K562 (cell line): Measurements from ENCODE around the gene CNNM3. TPM values are rescaled to one million over a fixed set of nuclear protein-coding genes. Genes with fewer than 3 reads are reported as not detected.
A peak's percentile ranks its signal among the peaks of the same experiment; 100 is the strongest.

ENCODE experiments used
- CHCHD3 ChIP-seq: fragments of 250-450 bp; sonication (Bioruptor Pico); IDR thresholded peaks from 2 replicates; pipeline ENCODE4 v2.1.2; 2022; ENCODE audit warnings: mild to moderate bottlenecking
- CREB1 ChIP-seq, 2 experiments: sonication (generic) in 1 of 2; formaldehyde crosslinking in 1 of 2; IDR thresholded peaks; 2 replicates each; pipeline versions ENCODE4 v1.6.1 to v1.8.0; 2012 to 2022; ENCODE audit warnings: inconsistent platforms in 1 of 2, mild to moderate bottlenecking in 1 of 2, missing genetic modification reagents in 1 of 2, moderate library complexity in 1 of 2
- EWSR1 ChIP-seq: fragments of 450-650 bp; IDR thresholded peaks from 2 replicates; pipeline ENCODE4 v1.6.1; 2018; ENCODE audit warnings: borderline replicate concordance, mild to moderate bottlenecking, low read depth, moderate library complexity; ENCODE audit not compliant: partially characterized antibody
- FOXP4 ChIP-seq: sonication (generic); formaldehyde crosslinking; IDR thresholded peaks from 2 replicates; pipeline ENCODE4 v1.8.0; 2022; ENCODE audit warnings: mild to moderate bottlenecking, missing genetic modification reagents, borderline replicate concordance
- KDM5B ChIP-seq: fragments of 200-600 bp; sonication (generic); IDR thresholded peaks from 2 replicates; pipeline ENCODE4 v1.6.1; 2012; ENCODE audit warnings: low read depth, mild to moderate bottlenecking, moderate library complexity, low read length, control low read depth, inconsistent platforms; ENCODE audit not compliant: insufficient replicate concordance
- RBM34 ChIP-seq: fragments of 200-400 bp; formaldehyde crosslinking; IDR thresholded peaks from 2 replicates; pipeline ENCODE4 v1.6.1; 2018; ENCODE audit warnings: low read length, borderline replicate concordance; ENCODE audit not compliant: insufficient read depth
- SMARCC2 ChIP-seq: fragments of 450-650 bp; IDR thresholded peaks from 2 replicates; pipeline ENCODE4 v1.6.1; 2017; ENCODE audit warnings: antibody characterized with exemption, moderate library complexity, mild to moderate bottlenecking, low read depth
- SREBF1 ChIP-seq: fragments of 150-350 bp; IDR thresholded peaks from 2 replicates; pipeline ENCODE4 v1.6.1; 2014; ENCODE audit warnings: antibody characterized with exemption, low read depth, low read length, borderline replicate concordance
- USF1 ChIP-seq: sonication (generic); formaldehyde crosslinking; IDR thresholded peaks from 2 replicates; pipeline ENCODE4 v1.9.0; 2022; ENCODE audit warnings: mild to moderate bottlenecking, missing genetic modification reagents
- XRCC5 ChIP-seq: fragments of 200-400 bp; formaldehyde crosslinking; IDR thresholded peaks from 2 replicates; pipeline ENCODE4 v1.6.1; 2017; ENCODE audit warnings: low read depth, mild to moderate bottlenecking, low read length
- ZNF639 ChIP-seq, 2 experiments: fragments of 200-800 bp in 1 of 2; sonication (Bioruptor generic) in 1 of 2; sonication (generic) in 1 of 2; formaldehyde crosslinking in 1 of 2; IDR thresholded peaks in 1 of 2; conservative IDR thresholded peaks in 1 of 2; 2 replicates each; pipeline versions ENCODE4 v1.5.0 to v1.6.1; 2016 to 2020; ENCODE audit warnings: missing compliant biosample characterization in 1 of 2, missing genetic modification characterization in 1 of 2, missing genetic modification reagents in 1 of 2
- ZNF740 ChIP-seq, 3 experiments: fragments of 200-800 bp in 1 of 3; sonication (Bioruptor generic) in 1 of 3; sonication (generic) in 1 of 3; formaldehyde crosslinking in 1 of 3; IDR thresholded peaks; 2 replicates each; pipeline versions ENCODE4 v1.6.1 to v1.8.0; 2016 to 2022; ENCODE audit warnings: mild to moderate bottlenecking in 2 of 3, missing compliant biosample characterization in 2 of 3, missing genetic modification characterization in 2 of 3, missing genetic modification reagents in 1 of 3
- polyA plus RNA-seq, 8 experiments: library from polyadenylated mRNA; depleted of rRNA in 4 of 8; stranded (reverse) in 5 of 8; unstranded in 3 of 8; fragments of >200 nt; fragmentation: Nextera tagmentation in 2 of 8; fragmentation: Illumina TruSeq in 1 of 8; extraction: Ambion mirVana in 2 of 8; extraction: Trizol in 1 of 8; gene quantifications; 2 replicates each; pipeline versions ENCODE4 v1.2.1 to v1.2.3, GENCODE V29; 2011 to 2014; ENCODE audit warnings: inconsistent platforms in 1 of 8, missing spikeins in 1 of 8
- total RNA-seq, 7 experiments: library from RNA; depleted of rRNA in 6 of 7; stranded (reverse); fragments of >200 nt in 6 of 7; fragmentation: Illumina TruSeq in 2 of 7; extraction: Trizol in 2 of 7; gene quantifications; 2 replicates each; pipeline versions ENCODE4 v1.2.1 to v1.2.3, GENCODE V29; 2011 to 2021; ENCODE audit warnings: low replicate concordance in 1 of 7
- TF ChIP-seq, protein P1 (sequence below), 2 experiments: IDR thresholded peaks in 1 of 2; conservative IDR thresholded peaks in 1 of 2; 2 replicates each; pipeline ENCODE4 v1.6.1; 2016; ENCODE audit warnings: low read depth in 2 of 2, mild to moderate bottlenecking in 1 of 2, missing compliant biosample characterization in 1 of 2, missing genetic modification characterization in 1 of 2, moderate library complexity in 1 of 2

Gene CNNM3
- total and polyA plus RNA-seq, 9 of the 15 experiments (the other 6 are each of a cell fraction or from before 2014, with no cell fraction given), result 1.4 to 16.9 (median 6.5) TPM

GRCh38 chr2:96857667-96858372, 41.8 kb downstream of the CNNM3 start, which contains the start of gene ANKRD39 (continued):
- TF ChIP-seq FOXP4 (CRISPR knock-in tag), result no peak
- no peak for TF ChIP-seq SMARCC2
- TF ChIP-seq SREBF1, result no peak
- TF ChIP-seq ZNF740 (CRISPR knock-in tag; IDR thresholded peaks at IDR 0.05), result peak; percentile 20; the same call in 1 of the 2 replicates
- TF ChIP-seq ZNF740 (tag; IDR thresholded peaks at IDR 0.05), result no peak
- no peak for TF ChIP-seq USF1 (CRISPR knock-in tag)
- TF ChIP-seq CHCHD3 (CRISPR knock-in tag), result 0 out of 2 replicates have a peak, but pooled peaks have one; percentile 36
- no peak for TF ChIP-seq RBM34
- TF ChIP-seq CREB1 (IDR thresholded peaks at IDR 0.05), result peak; percentile 76
- TF ChIP-seq CREB1 (CRISPR knock-in tag; IDR thresholded peaks at IDR 0.05), result peak; percentile 69; the same call in 1 of the 2 replicates
- peak; percentile 95 for TF ChIP-seq KDM5B
- TF ChIP-seq, protein P1, sequence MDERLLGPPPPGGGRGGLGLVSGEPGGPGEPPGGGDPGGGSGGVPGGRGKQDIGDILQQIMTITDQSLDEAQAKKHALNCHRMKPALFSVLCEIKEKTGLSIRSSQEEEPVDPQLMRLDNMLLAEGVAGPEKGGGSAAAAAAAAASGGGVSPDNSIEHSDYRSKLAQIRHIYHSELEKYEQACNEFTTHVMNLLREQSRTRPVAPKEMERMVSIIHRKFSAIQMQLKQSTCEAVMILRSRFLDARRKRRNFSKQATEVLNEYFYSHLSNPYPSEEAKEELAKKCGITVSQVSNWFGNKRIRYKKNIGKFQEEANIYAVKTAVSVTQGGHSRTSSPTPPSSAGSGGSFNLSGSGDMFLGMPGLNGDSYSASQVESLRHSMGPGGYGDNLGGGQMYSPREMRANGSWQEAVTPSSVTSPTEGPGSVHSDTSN (CRISPR knock-in tag; IDR thresholded peaks at IDR 0.05; ENCODE audit: low read depth), result no peak
- TF ChIP-seq, protein P1 (tag; conservative IDR thresholded peaks at IDR 0.05; ENCODE audit: low read depth), result no peak
- TF ChIP-seq EWSR1, result no peak
- peak; percentile 74; the same call in 1 of the 2 replicates for TF ChIP-seq XRCC5
- peak in 1 of 2 experiments; percentile 81; a peak in 1 of 4 replicates for TF ChIP-seq ZNF639 (CRISPR knock-in tag; conservative IDR thresholded peaks at IDR 0.05 in 1 of 2, IDR thresholded peaks at IDR 0.05 in 1 of 2)
